Naive thymus-derived CD8-positive, alpha-beta T cell (primary cell): ENCODE results near the gene MAN1A1. TPM values are rescaled to one million over a fixed set of nuclear protein-coding genes. Genes with fewer than 3 reads are reported as not detected.
A peak's percentile ranks its signal among the peaks of the same experiment; 100 is the strongest.

ENCODE experiments used
- ATAC-seq, 2 donors: fragments of 150-1000 bp; cut with Tn5 transposase in 1 of 2; sonication (Bioruptor Pico), chemical (Tn5 transposase) in 1 of 2; 1 replicate in 1 of 2; 2 replicates in 1 of 2; pipeline ENCODE4 v1.10.0; 2021; ENCODE audit warnings: mild to moderate bottlenecking in 2 of 2, moderate library complexity in 2 of 2
- POLR2A ChIA-PET: fragments of 350-600 bp; sonication (Branson Sonifier 250); formaldehyde crosslinking; loops from one replicate; lab custom pipeline; 2021; ENCODE audit warnings: antibody characterized with exemption; lab: Charles Lee
- DNase-seq, 10 donors: peaks; one replicate each; pipeline versions ENCODE4 v3.0.0 to v3.0.0-alpha.2; 2020 to 2022
- H3K27ac Mint-ChIP-seq, 10 donors: one replicate each; pipeline ENCODE4 v1.8.0; 2020 to 2022; ENCODE audit warnings: mild to moderate bottlenecking in 10 of 10, mixed read lengths in 10 of 10, moderate library complexity in 4 of 10, inconsistent platforms in 1 of 10
- H3K27me3 Mint-ChIP-seq, 5 donors: one replicate each; pipeline ENCODE4 v1.8.0; 2021 to 2022; ENCODE audit warnings: mixed read lengths in 5 of 5
- H3K36me3 Mint-ChIP-seq, 3 donors: one replicate each; pipeline ENCODE4 v1.8.0; 2020 to 2022; ENCODE audit warnings: mixed read lengths in 3 of 3, mild to moderate bottlenecking in 2 of 3, inconsistent platforms in 1 of 3
- H3K4me1 Mint-ChIP-seq, 4 donors: one replicate each; pipeline ENCODE4 v1.8.0; 2021 to 2022; ENCODE audit warnings: mixed read lengths in 4 of 4
- H3K4me3 Mint-ChIP-seq, 10 donors: one replicate each; pipeline ENCODE4 v1.8.0; 2020 to 2022; ENCODE audit warnings: mild to moderate bottlenecking in 10 of 10, mixed read lengths in 10 of 10, moderate library complexity in 6 of 10, inconsistent platforms in 1 of 10
- H3K9me3 Mint-ChIP-seq, 9 donors: one replicate each; pipeline ENCODE4 v1.8.0; 2020 to 2022; ENCODE audit warnings: mixed read lengths in 9 of 9, mild to moderate bottlenecking in 3 of 9, inconsistent platforms in 1 of 9, moderate library complexity in 1 of 9
- polyA plus RNA-seq, 3 donors: library from polyadenylated mRNA; unstranded; fragments of 300-500 nt; fragmentation: Illumina TruSeq; gene quantifications; one replicate each; pipeline ENCODE4 v1.2.3, GENCODE V29; 2021
- total RNA-seq, 8 experiments: library from RNA in 2 of 8; stranded (reverse) in 2 of 8; gene quantifications; one replicate each; pipeline ENCODE4 v1.2.3 and lab custom pipeline; 2021 to 2026

The MAN1A1 gene
- total and polyA plus RNA-seq, 5 experiments from 2014 or later = 6.1 to 17.9 (median 8.6) TPM

DNA sequence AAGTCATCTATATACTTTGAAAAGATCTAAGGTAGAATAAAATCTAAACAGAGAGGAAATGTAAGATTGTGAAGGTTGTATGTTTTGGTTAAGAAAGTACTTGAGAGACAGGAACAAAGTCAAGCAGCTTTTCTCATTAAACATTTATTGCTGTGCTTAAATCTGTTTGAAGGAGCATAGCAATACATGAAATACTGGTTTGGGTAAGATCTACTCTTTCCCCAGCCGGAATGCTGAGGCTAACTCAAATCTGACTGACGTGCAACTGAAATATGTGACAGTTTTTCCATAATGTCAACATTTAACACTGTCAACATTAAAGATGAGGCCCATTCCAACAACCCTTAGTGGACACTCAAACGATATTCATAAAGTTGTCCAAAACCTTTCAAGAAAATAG lies 59.9 kb downstream of the MAN1A1 start:
- peaks cover 0 to 3% (median 0%) of the 10 kb centered on the region in 9 donors for H3K9me3 Mint-ChIP-seq
- peaks cover 0 to under 1% (median 0%) of the 10 kb centered on the region in 4 donors for H3K4me1 Mint-ChIP-seq
- POLR2A ChIA-PET = no interaction called here
- DNase-seq (no peak), ATAC-seq (no peak)
- no peaks in the 10 kb centered on the region for H3K27me3 Mint-ChIP-seq
- H3K36me3 Mint-ChIP-seq = peaks cover 4 to 23% (median 10%) of the 10 kb centered on the region in 3 donors
- no peak overlapping the region for H3K4me3 Mint-ChIP-seq
- H3K27ac Mint-ChIP-seq = no peak overlapping the region

- no peak overlapping the region for H3K27ac Mint-ChIP-seq
- H3K9me3 Mint-ChIP-seq = peaks cover 0 to 3% (median 0%) of the 10 kb centered on the region in 9 donors
- POLR2A ChIA-PET = no interaction called here
- no peak overlapping the region for H3K4me3 Mint-ChIP-seq
- H3K36me3 Mint-ChIP-seq = peaks cover under 1 to 17% (median 7%) of the 10 kb centered on the region in 3 donors
- no peak for DNase-seq
- no peak for ATAC-seq
- H3K4me1 Mint-ChIP-seq = peaks cover 3 to 8% (median 7%) of the 10 kb centered on the region in 4 donors
- H3K27me3 Mint-ChIP-seq = no peaks in the 10 kb centered on the region
These were observed 63.5 kb downstream of the MAN1A1 start for GRCh38 chr6:119285908-119286625.

DNA sequence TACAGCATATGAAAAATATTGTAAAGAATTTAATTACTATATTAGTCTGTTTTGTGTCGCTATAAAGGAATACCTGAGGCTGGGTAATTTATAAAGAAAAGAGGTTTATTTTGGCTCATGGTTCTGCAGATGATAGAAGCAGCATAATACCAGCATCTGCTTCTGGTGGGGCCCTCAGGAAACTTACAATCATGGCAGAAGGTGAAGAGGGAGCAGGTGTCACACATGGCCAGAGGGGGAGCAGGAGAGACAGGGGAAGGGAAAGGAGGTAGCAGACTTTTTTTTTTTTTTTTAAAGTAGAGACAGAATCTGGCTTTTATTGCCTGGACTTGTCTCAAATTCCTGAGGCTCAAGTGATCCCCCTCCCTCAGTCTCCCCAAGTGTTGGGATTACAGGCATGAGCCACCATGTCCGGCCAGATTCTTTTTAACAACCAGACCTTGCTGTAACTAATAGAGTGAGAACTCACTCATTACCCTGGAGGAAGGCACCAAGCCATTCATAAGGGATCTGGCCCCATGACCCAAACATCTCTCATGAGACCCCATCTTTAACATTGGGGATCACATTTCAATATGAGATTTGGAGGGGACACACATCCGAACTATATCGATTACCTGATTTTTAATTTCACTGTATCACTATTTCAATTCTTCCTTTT lies 64.6 kb downstream of the MAN1A1 start:
- no peaks in the 10 kb centered on the region for H3K27me3 Mint-ChIP-seq
- no peak overlapping the region for H3K27ac Mint-ChIP-seq
- DNase-seq = peak in 2 of 10 donors; percentile 8 to 17
- POLR2A ChIA-PET = no interaction called here
- peaks cover 3 to 8% (median 7%) of the 10 kb centered on the region in 4 donors for H3K4me1 Mint-ChIP-seq
- peaks cover 0 to 13% (median 6%) of the 10 kb centered on the region in 3 donors for H3K36me3 Mint-ChIP-seq
- H3K4me3 Mint-ChIP-seq = no peak overlapping the region
- ATAC-seq = no peak
- H3K9me3 Mint-ChIP-seq = peaks cover 0 to 3% (median 0%) of the 10 kb centered on the region in 9 donors

- Mint-ChIP-seq H3K4me1 (peaks cover 3 to 8% (median 7%) of the 10 kb centered on the region in 4 donors), H3K36me3 (peaks cover 0 to 13% (median 0%) of the 10 kb centered on the region in 3 donors), H3K4me3 (no peak overlapping the region), H3K9me3 (peaks cover 0 to 3% (median 0%) of the 10 kb centered on the region in 9 donors), H3K27ac (no peak overlapping the region), H3K27me3 (no peaks in the 10 kb centered on the region)
- ATAC-seq (no peak), DNase-seq (no peak)
- POLR2A ChIA-PET = no interaction called here
These were observed 65.5 kb downstream of the MAN1A1 start for GRCh38 chr6:119283979-119284545.

- Mint-ChIP-seq H3K4me1 (peaks cover 3 to 8% (median 7%) of the 10 kb centered on the region in 4 donors), H3K27me3 (no peaks in the 10 kb centered on the region), H3K4me3 (no peak overlapping the region), H3K27ac (peak overlapping the region in 3 of 10 donors; percentile 4 to 25 (median 20)), H3K9me3 (peaks cover 0 to 3% (median 0%) of the 10 kb centered on the region in 9 donors), H3K36me3 (peaks cover 0 to 13% (median 0%) of the 10 kb centered on the region in 3 donors)
- DNase-seq = no peak
- POLR2A ChIA-PET = no interaction called here
- no peak for ATAC-seq
These were observed 66.3 kb downstream of the MAN1A1 start for GRCh38 chr6:119283214-119283613.

GRCh38 chr6:119280668-119281067 lies 68.9 kb downstream of the MAN1A1 start:
- peaks cover 3 to 8% (median 7%) of the 10 kb centered on the region in 4 donors for H3K4me1 Mint-ChIP-seq
- peaks cover 0 to 18% (median 7%) of the 10 kb centered on the region in 3 donors for H3K36me3 Mint-ChIP-seq
- ATAC-seq (no peak), DNase-seq (no peak)
- H3K27me3 Mint-ChIP-seq = no peaks in the 10 kb centered on the region
- no peak overlapping the region for H3K4me3 Mint-ChIP-seq
- POLR2A ChIA-PET = no interaction called here
- H3K9me3 Mint-ChIP-seq = peaks cover 0 to 3% (median 0%) of the 10 kb centered on the region in 9 donors
- no peak overlapping the region for H3K27ac Mint-ChIP-seq

DNA sequence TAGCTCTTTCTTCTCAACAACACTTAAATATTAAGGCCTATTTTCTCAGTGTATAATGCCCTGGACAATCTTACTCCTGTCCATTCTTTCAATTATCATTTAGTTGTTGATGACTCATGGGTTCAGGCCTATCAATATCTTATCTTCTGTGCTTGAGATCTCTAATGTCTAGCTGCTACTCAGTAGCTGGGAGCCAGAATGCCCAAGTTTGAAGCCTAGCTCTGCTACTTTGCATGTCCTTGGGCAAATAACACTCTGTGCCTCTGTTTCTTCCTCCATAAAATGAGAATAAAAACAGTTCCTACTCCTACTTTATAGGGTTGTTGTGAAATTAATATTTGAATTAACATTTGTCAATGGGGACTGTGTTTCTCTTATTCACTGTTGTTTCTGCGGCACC lies 69.5 kb downstream of the MAN1A1 start:
- H3K27ac Mint-ChIP-seq = no peak overlapping the region
- no peak for ATAC-seq
- no peak overlapping the region for H3K4me3 Mint-ChIP-seq
- H3K27me3 Mint-ChIP-seq = no peaks in the 10 kb centered on the region
- H3K9me3 Mint-ChIP-seq = peaks cover 0 to 3% (median 0%) of the 10 kb centered on the region in 9 donors
- H3K36me3 Mint-ChIP-seq = peaks cover 0 to 17% (median 7%) of the 10 kb centered on the region in 3 donors
- DNase-seq = no peak
- POLR2A ChIA-PET = no interaction called here
- H3K4me1 Mint-ChIP-seq = peaks cover 3 to 8% (median 7%) of the 10 kb centered on the region in 4 donors

GRCh38 chr6:119278625-119279024 lies 70.9 kb downstream of the MAN1A1 start:
- peaks cover 0 to 18% (median 7%) of the 10 kb centered on the region in 3 donors for H3K36me3 Mint-ChIP-seq
- DNase-seq = no peak
- H3K4me3 Mint-ChIP-seq = no peak overlapping the region
- POLR2A ChIA-PET = no interaction called here
- ATAC-seq = no peak
- no peak overlapping the region for H3K27ac Mint-ChIP-seq
- H3K4me1 Mint-ChIP-seq = peaks cover 2 to 8% (median 6%) of the 10 kb centered on the region in 4 donors
- H3K9me3 Mint-ChIP-seq = peaks cover 0 to under 1% (median 0%) of the 10 kb centered on the region in 9 donors
- H3K27me3 Mint-ChIP-seq = no peaks in the 10 kb centered on the region

- no peak for DNase-seq
- POLR2A ChIA-PET = no interaction called here
- H3K4me3 Mint-ChIP-seq = no peak overlapping the region
- no peak for ATAC-seq
- no peaks in the 10 kb centered on the region for H3K27me3 Mint-ChIP-seq
- no peaks in the 10 kb centered on the region for H3K4me1 Mint-ChIP-seq
- peaks cover 0 to 20% (median 10%) of the 10 kb centered on the region in 3 donors for H3K36me3 Mint-ChIP-seq
- H3K9me3 Mint-ChIP-seq = peaks cover 0 to 8% (median 2%) of the 10 kb centered on the region in 9 donors
- no peak overlapping the region for H3K27ac Mint-ChIP-seq
These were observed 72.5 kb downstream of the MAN1A1 start for GRCh38 chr6:119277052-119277451.

DNA sequence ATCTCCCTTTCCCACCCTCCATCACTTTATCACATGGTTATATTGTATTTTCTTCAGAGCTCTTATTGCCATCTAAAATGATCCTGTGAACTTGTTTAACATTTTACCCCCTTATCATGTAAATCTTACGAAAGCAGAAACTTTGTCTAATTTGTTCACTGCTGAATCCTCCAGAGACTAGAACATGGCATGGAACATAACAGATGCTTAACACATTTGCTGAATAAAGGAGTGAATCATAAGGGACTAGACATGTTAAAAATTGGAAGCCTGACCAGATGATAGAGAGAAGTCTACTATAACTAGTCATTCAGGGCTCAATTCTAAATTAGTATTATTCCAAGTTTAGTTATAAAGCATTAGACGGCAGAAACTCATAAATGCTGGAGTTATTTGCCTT lies 73.3 kb downstream of the MAN1A1 start:
- no peaks in the 10 kb centered on the region for H3K27me3 Mint-ChIP-seq
- DNase-seq (no peak), ATAC-seq (no peak)
- peaks cover 0 to 21% (median 16%) of the 10 kb centered on the region in 3 donors for H3K36me3 Mint-ChIP-seq
- POLR2A ChIA-PET = no interaction called here
- no peak overlapping the region for H3K27ac Mint-ChIP-seq
- H3K9me3 Mint-ChIP-seq = peaks cover 0 to 13% (median 4%) of the 10 kb centered on the region in 9 donors
- H3K4me1 Mint-ChIP-seq = no peaks in the 10 kb centered on the region
- no peak overlapping the region for H3K4me3 Mint-ChIP-seq

DNA sequence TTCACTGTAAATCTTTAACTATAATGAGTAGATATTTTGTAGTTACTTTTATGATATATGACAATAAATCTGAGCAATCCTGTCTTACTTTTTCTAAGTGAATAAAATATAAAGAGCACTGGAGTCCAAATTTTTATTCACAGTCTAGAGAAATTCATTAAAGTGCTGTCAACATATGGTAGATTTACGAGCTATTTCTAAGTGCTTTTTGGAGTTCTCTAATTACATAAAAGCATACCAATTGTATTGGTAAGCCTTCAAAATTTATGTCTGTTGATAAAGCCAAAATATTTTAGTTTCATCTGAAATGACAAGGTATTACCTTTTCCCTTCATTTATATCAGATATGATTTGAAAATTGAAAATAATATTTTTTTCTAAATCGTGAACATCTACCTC lies 75.4 kb downstream of the MAN1A1 start:
- H3K27ac Mint-ChIP-seq = no peak overlapping the region
- POLR2A ChIA-PET = no interaction called here
- ATAC-seq = no peak

DNA sequence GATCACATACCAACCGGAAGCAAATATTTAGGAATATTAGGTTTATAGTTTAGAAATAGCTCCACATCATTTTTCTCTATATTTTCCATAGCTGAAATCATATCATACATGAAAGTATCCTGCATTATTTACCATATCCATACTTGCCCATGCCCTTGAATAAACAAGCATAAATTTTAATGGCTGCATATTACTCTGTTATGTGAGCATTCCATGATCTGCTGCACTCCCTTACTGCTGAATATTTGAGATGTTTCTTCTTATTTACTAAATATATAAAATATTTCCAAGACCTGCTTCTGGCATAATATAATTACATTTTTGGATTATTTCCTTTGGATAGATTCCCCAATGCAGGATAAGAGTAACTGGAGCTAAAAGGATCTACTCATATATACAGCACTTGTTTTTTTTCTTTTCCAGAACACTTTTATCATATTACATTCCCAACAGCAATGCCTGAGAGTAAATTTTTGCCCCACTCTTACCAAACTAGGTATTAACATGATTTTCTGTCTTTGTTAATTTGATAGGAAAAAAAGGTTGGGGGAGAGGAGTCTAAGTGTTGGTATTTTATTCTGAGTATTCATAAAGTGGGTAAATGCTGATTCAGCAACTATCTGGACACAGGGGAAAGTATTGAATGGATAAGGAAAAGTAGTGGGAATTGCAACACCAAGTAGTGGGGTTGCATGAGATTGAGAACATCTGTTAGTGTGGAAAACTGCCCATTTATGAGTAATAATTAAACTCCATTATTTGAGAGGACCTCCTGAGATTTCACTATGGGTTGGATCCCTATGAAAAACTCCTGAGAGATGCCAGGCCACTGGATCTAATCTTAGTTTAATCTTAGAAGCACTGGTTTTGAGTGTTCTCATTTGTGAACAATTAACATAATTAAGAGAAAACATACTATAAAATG lies 76.0 kb downstream of the MAN1A1 start:
- POLR2A ChIA-PET = no interaction called here
- Mint-ChIP-seq H3K4me1 (peaks cover 2 to 8% (median 6%) of the 10 kb centered on the region in 4 donors), H3K27me3 (no peaks in the 10 kb centered on the region), H3K4me3 (no peak overlapping the region), H3K9me3 (peaks cover 0 to 22% (median 10%) of the 10 kb centered on the region in 9 donors), H3K27ac (no peak overlapping the region), H3K36me3 (peaks cover 2 to 36% (median 29%) of the 10 kb centered on the region in 3 donors)
- DNase-seq (no peak), ATAC-seq (no peak)

More for the DNA sequence above, 75.4 kb downstream of the MAN1A1 start:
- H3K4me3 Mint-ChIP-seq = no peak overlapping the region
- no peaks in the 10 kb centered on the region for H3K27me3 Mint-ChIP-seq
- H3K9me3 Mint-ChIP-seq = peaks cover 0 to 22% (median 10%) of the 10 kb centered on the region in 9 donors
- H3K4me1 Mint-ChIP-seq = peaks cover 0 to 1% (median under 1%) of the 10 kb centered on the region in 4 donors
- H3K36me3 Mint-ChIP-seq = peaks cover 2 to 34% (median 29%) of the 10 kb centered on the region in 3 donors
- no peak for DNase-seq
